RWPE1 (cell line): Measurements from ENCODE around the gene PGPEP1.
A peak's percentile ranks its signal among the peaks of the same experiment; 100 is the strongest.
"Not testable (repeated sequence)": the region's sequence is repeated elsewhere in the genome, so short reads cannot be mapped to it uniquely, and the experiment has no call there.

Experiments
- CTCF ChIA-PET: fragments of 350-600 bp; sonication (Branson Sonifier 250); formaldehyde crosslinking; extraction: SDS; loops from one replicate; lab custom pipeline; 2021; lab: Yijun Ruan, JAX
- POLR2A ChIA-PET: fragments of 400-600 bp; formaldehyde crosslinking; extraction: SDS; loops from one replicate; lab custom pipeline; 2020; ENCODE audit warnings: antibody characterized with exemption; ENCODE audit not compliant: low non-redundant PET; lab: Yijun Ruan, JAX
- DNase-seq: peaks from one replicate; pipeline ENCODE4 v3.0.0; 2012; ENCODE audit warnings: low spot score
- H3K27ac ChIP-seq: fragments of 450-650 bp; 2 replicates; pipeline ENCODE4 v1.5.1; 2017
- TF ChIP-seq, protein P1 (sequence below): fragments of 450-650 bp; conservative IDR thresholded peaks from 2 replicates; pipeline ENCODE4 v1.5.1; 2017; ENCODE audit warnings: low read depth, mild to moderate bottlenecking

PGPEP1 gene

GRCh38 chr19:18379803-18380747 lies 39.7 kb downstream of the PGPEP1 start:
- TF ChIP-seq, protein P1, sequence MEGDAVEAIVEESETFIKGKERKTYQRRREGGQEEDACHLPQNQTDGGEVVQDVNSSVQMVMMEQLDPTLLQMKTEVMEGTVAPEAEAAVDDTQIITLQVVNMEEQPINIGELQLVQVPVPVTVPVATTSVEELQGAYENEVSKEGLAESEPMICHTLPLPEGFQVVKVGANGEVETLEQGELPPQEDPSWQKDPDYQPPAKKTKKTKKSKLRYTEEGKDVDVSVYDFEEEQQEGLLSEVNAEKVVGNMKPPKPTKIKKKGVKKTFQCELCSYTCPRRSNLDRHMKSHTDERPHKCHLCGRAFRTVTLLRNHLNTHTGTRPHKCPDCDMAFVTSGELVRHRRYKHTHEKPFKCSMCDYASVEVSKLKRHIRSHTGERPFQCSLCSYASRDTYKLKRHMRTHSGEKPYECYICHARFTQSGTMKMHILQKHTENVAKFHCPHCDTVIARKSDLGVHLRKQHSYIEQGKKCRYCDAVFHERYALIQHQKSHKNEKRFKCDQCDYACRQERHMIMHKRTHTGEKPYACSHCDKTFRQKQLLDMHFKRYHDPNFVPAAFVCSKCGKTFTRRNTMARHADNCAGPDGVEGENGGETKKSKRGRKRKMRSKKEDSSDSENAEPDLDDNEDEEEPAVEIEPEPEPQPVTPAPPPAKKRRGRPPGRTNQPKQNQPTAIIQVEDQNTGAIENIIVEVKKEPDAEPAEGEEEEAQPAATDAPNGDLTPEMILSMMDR: no peak
- peak overlapping the region; percentile 75 for H3K27ac ChIP-seq
- CTCF ChIA-PET: interaction anchor here (0.5 to 0.8 kb wide), 2 partner anchors 30 to 214 kb away, joined by 3 to 4 read pairs; no protein-coding TSS in a partner anchor
- peak; percentile 50 for DNase-seq
- POLR2A ChIA-PET: no interaction called here

DNA sequence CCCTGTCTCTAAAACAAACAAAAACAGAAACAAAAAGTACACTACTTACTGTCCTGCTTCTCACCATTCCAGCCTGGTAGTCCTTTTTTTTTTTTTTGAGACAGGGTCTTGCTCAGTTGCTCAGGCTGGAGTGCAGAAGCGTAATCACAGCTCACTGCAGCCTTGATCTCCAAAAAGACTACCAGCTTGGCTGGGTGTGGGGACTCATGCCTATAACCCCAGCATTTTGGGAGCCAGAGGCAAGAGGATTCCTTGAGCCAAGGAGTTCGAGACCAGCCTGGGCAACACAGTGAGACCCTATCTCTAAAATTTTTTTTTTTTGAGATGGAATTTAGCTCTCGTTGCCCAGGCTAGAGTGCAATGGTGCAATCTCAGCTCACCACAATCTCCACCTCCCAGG lies 40.4 kb downstream of the PGPEP1 start:
- ChIA-PET CTCF (interaction anchor here (0.7 to 0.8 kb wide), 3 partner anchors 20 to 1106 kb away, joined by 3 read pairs; no protein-coding TSS in a partner anchor), POLR2A (interaction anchor here (0.6 to 1.4 kb wide), 3 partner anchors 21 to 187 kb away, joined by 4 to 9 read pairs (median 9); no protein-coding TSS in a partner anchor)
- peak overlapping the region; percentile 75 for H3K27ac ChIP-seq
- no peak for DNase-seq
- TF ChIP-seq, protein P1: no peak

- peak overlapping the region; percentile 58 for H3K27ac ChIP-seq
- CTCF ChIA-PET: interaction anchor here (0.6 kb wide), 1 partner anchor 50 kb away, joined by 3 read pairs; no protein-coding TSS in a partner anchor
- POLR2A ChIA-PET, DNase-seq: not testable (repeated sequence)
These were observed 43.2 kb downstream of the PGPEP1 start for GRCh38 chr19:18383622-18384021.

- TF ChIP-seq, protein P1: no peak
- POLR2A ChIA-PET: no interaction called here
- CTCF ChIA-PET: no interaction called here
- no peak for DNase-seq
- peak overlapping the region; percentile 77 for H3K27ac ChIP-seq
These were observed 44.4 kb downstream of the PGPEP1 start for GRCh38 chr19:18384775-18385174.

GRCh38 chr19:18385359-18385674 lies 44.9 kb downstream of the PGPEP1 start:
- no peak for DNase-seq
- POLR2A ChIA-PET: interaction anchor here (0.5 to 0.7 kb wide), 3 partner anchors 21 to 45 kb away, joined by 3 to 5 read pairs (median 3); partner anchors contain the start of gene SSBP4
- TF ChIP-seq, protein P1: no peak
- CTCF ChIA-PET: interaction anchor here (0.6 to 1.2 kb wide), 7 partner anchors 15 to 63 kb away, joined by 3 to 6 read pairs (median 3); partner anchors contain the start of gene SSBP4
- peak overlapping the region; percentile 77 for H3K27ac ChIP-seq

GRCh38 chr19:18385675-18386542 lies 45.5 kb downstream of the PGPEP1 start, which contains the start of gene GDF15:
TSS of gene GDF15 (plus strand) at chr19:18386158. CDS start at chr19:18386190, 32 bp downstream.
- POLR2A ChIA-PET: interaction anchor here (0.5 to 0.7 kb wide), 4 partner anchors 17 to 46 kb away, joined by 3 to 5 read pairs (median 4); partner anchors contain the start of gene SSBP4
- DNase-seq: peak; percentile 77
- peak within 1 kb of the TSS; percentile 77 for H3K27ac ChIP-seq
- CTCF ChIA-PET: interaction anchor here (0.6 to 1.5 kb wide), 11 partner anchors 14 to 134 kb away, joined by 3 to 8 read pairs (median 3); partner anchors contain the start of gene SSBP4
- TF ChIP-seq, protein P1: peak; percentile 75
